Left ventricle myocardium inferior (tissue), 1 donor: ENCODE results near the gene EPB41L4B. TPM values are rescaled to one million over a fixed set of nuclear protein-coding genes. Genes with fewer than 3 reads are reported as not detected.
"Not testable (repeated sequence)": the region's sequence is repeated elsewhere in the genome, so short reads cannot be mapped to it uniquely, and the experiment has no call there.

Source experiments
- DNase-seq: peaks from one replicate; pipeline ENCODE4 v3.0.0-alpha.2; 2020
- H3K27ac ChIP-seq: fragments of 200-600 bp; replicated peaks from 2 replicates; pipeline ENCODE4 v1.8.0; 2021
- H3K27me3 ChIP-seq: fragments of 200-600 bp; 2 replicates; pipeline ENCODE4 v1.8.0; 2021; ENCODE audit warnings: low read depth
- H3K36me3 ChIP-seq: fragments of 200-600 bp; 2 replicates; pipeline ENCODE4 v1.8.0; 2021
- H3K4me1 ChIP-seq: fragments of 200-600 bp; 2 replicates; pipeline ENCODE4 v1.8.0; 2021
- H3K4me3 ChIP-seq: fragments of 200-600 bp; 2 replicates; pipeline ENCODE4 v1.8.0; 2021; ENCODE audit warnings: mild to moderate bottlenecking, moderate library complexity
- H3K9me3 ChIP-seq: fragments of 200-600 bp; replicated peaks from 2 replicates; pipeline ENCODE4 v1.8.0; 2021
- CTCF ChIP-seq: fragments of 200-600 bp; IDR thresholded peaks from 2 replicates; pipeline ENCODE4 v1.8.0; 2021; ENCODE audit warnings: antibody characterized with exemption, mild to moderate bottlenecking, borderline replicate concordance
- intact Hi-C: fragments of 100-400 bp; cut with micrococcal nuclease; formaldehyde crosslinking; loops from one replicate; pipeline ENCODE4 v1.11.0; 2022
- total RNA-seq: library from RNA; stranded (reverse); fragmentation: NEBNext Ultra II Directional; extraction: Animal tissue kit (Norgen Biotek cat#: 25700); gene quantifications from one replicate; pipeline ENCODE4 v1.2.1, GENCODE V29; 2021
- donor health status: DM: no; HTN: yes; CAD: no; lungs with severe emphysema.

EPB41L4B gene
- total RNA-seq, 1 donor from 2014 or later = 13.9 TPM

- DNase-seq = no peak
- Histone ChIP-seq H3K9me3 (no peaks in the 10 kb centered on the region), H3K4me3 (no peak overlapping the region), H3K27ac (no peak overlapping the region), H3K27me3 (peaks cover 9% of the 10 kb centered on the region), H3K36me3 (no peaks in the 10 kb centered on the region), H3K4me1 (no peaks in the 10 kb centered on the region)
- no peak for TF ChIP-seq CTCF
- intact Hi-C loops = no loop called here
These were observed 20.7 kb upstream of the EPB41L4B start for GRCh38 chr9:109341561-109341960.

GRCh38 chr9:109340979-109341378, 20.1 kb upstream of the EPB41L4B start:
- H3K9me3 ChIP-seq, H3K4me1 ChIP-seq, intact Hi-C loops, H3K27me3 ChIP-seq, H3K27ac ChIP-seq, DNase-seq, H3K36me3 ChIP-seq, H3K4me3 ChIP-seq: not testable (repeated sequence)

GRCh38 chr9:109336409-109336808, 15.6 kb upstream of the EPB41L4B start:
- Histone ChIP-seq H3K27ac (no peak overlapping the region), H3K4me3 (no peak overlapping the region), H3K36me3 (no peaks in the 10 kb centered on the region), H3K27me3 (no peaks in the 10 kb centered on the region), H3K9me3 (no peaks in the 10 kb centered on the region), H3K4me1 (peaks cover 5% of the 10 kb centered on the region)
- TF ChIP-seq CTCF = no peak
- DNase-seq = no peak
- intact Hi-C loops = no loop called here

GRCh38 chr9:109335929-109336328, 15.1 kb upstream of the EPB41L4B start:
- no peak overlapping the region for H3K27ac ChIP-seq
- H3K9me3 ChIP-seq = no peaks in the 10 kb centered on the region
- no peak overlapping the region for H3K4me3 ChIP-seq
- H3K27me3 ChIP-seq = no peaks in the 10 kb centered on the region
- DNase-seq = no peak
- intact Hi-C loops = no loop called here
- no peaks in the 10 kb centered on the region for H3K36me3 ChIP-seq
- TF ChIP-seq CTCF = no peak
- H3K4me1 ChIP-seq = peaks cover 10% of the 10 kb centered on the region

- no peak for DNase-seq
- TF ChIP-seq CTCF = no peak
- Histone ChIP-seq H3K9me3 (no peaks in the 10 kb centered on the region), H3K27ac (no peak overlapping the region), H3K27me3 (no peaks in the 10 kb centered on the region), H3K4me1 (peaks cover 10% of the 10 kb centered on the region), H3K36me3 (no peaks in the 10 kb centered on the region), H3K4me3 (no peak overlapping the region)
- intact Hi-C loops = no loop called here
These were observed 14.3 kb upstream of the EPB41L4B start for GRCh38 chr9:109335121-109335520.

- H3K27ac ChIP-seq = peak overlapping the region; percentile 67
- no peaks in the 10 kb centered on the region for H3K9me3 ChIP-seq
- intact Hi-C loops = no loop called here
- no peaks in the 10 kb centered on the region for H3K27me3 ChIP-seq
- peaks cover 23% of the 10 kb centered on the region for H3K4me1 ChIP-seq
- no peak overlapping the region for H3K4me3 ChIP-seq
- no peak for TF ChIP-seq CTCF
- H3K36me3 ChIP-seq = no peaks in the 10 kb centered on the region
- peak; percentile 48 for DNase-seq
These were observed 10.5 kb upstream of the EPB41L4B start for GRCh38 chr9:109331353-109331752.
